AG08396 (cell line): ENCODE data around the gene GRIN3B.

Source experiments
- DNase-seq: peaks from one replicate; pipeline ENCODE4 v3.0.0; 2012; ENCODE audit warnings: low spot score, mixed read lengths

The GRIN3B gene

GRCh38 chr19:1041835-1042685 is 41.8 kb downstream of the GRIN3B start:
- DNase-seq, result no peak

GRCh38 chr19:1042689-1043511 is 42.7 kb downstream of the GRIN3B start:
- peak; percentile 66 for DNase-seq

GRCh38 chr19:1045247-1045603 is 45.0 kb downstream of the GRIN3B start:
- DNase-seq, result no peak

GRCh38 chr19:1046117-1046626 is 46.0 kb downstream of the GRIN3B start:
- DNase-seq, result no peak

GRCh38 chr19:1046836-1047695 is 46.8 kb downstream of the GRIN3B start:
- DNase-seq, result no peak

GRCh38 chr19:1047696-1048147 is 47.5 kb downstream of the GRIN3B start:
- DNase-seq, result no peak

GRCh38 chr19:1049106-1049505 is 48.9 kb downstream of the GRIN3B start:
- DNase-seq, result no peak

GRCh38 chr19:1049800-1050199 is 49.6 kb downstream of the GRIN3B start:
- no peak for DNase-seq

GRCh38 chr19:1050989-1051788 is 51.0 kb downstream of the GRIN3B start:
- no peak for DNase-seq

GRCh38 chr19:1051791-1052190 is 51.6 kb downstream of the GRIN3B start:
- no peak for DNase-seq

GRCh38 chr19:1052349-1052975 is 52.2 kb downstream of the GRIN3B start:
- no peak for DNase-seq

- DNase-seq, result no peak
Measured at GRCh38 chr19:1053176-1054101, 53.2 kb downstream of the GRIN3B start.

- no peak for DNase-seq
Measured at GRCh38 chr19:1054102-1055027, 54.1 kb downstream of the GRIN3B start.

GRCh38 chr19:1055028-1055425 is 54.8 kb downstream of the GRIN3B start:
- no peak for DNase-seq

- no peak for DNase-seq
Measured at GRCh38 chr19:1055886-1056620, 55.8 kb downstream of the GRIN3B start.

- no peak for DNase-seq
Measured at GRCh38 chr19:1057176-1057855, 57.1 kb downstream of the GRIN3B start.

- DNase-seq, result no peak
Measured at GRCh38 chr19:1058112-1058511, 57.9 kb downstream of the GRIN3B start.
